ENCODE data around the gene TNFAIP8L3.

TNFAIP8L3 gene

GRCh38 chr15:51007131-51007666 lies 87.5 kb downstream of the TNFAIP8L3 start:
- no peak for DNase-seq (ENCODE audit: low read depth in 1 of 2, low spot score in 1 of 2)
